ENCODE measurements around the gene PRDM10.
"Not testable (repeated sequence)": the region's sequence is repeated elsewhere in the genome, so short reads cannot be mapped to it uniquely, and the experiment has no call there.

PRDM10 gene

GRCh38 chr11:129965248-129965647 lies 37.4 kb downstream of the PRDM10 start:
- Histone ChIP-seq H3K27ac (ENCODE audit: low read depth, low read length) (no peak overlapping the region), H3K9me3 (ENCODE audit: control insufficient read depth, insufficient read depth, low read depth, low read length) (no peaks in the 10 kb centered on the region), H3K27me3 (ENCODE audit: control insufficient read depth, insufficient read depth, low read length) (no peaks in the 10 kb centered on the region), H3K4me1 (ENCODE audit: control insufficient read depth, insufficient read depth, low read length) (no peaks in the 10 kb centered on the region), H3K36me3 (ENCODE audit: control insufficient read depth, insufficient read depth, low read length) (peaks cover under 1% of the 10 kb centered on the region; the same call in 1 of the 2 replicates), H3K4me3 (ENCODE audit: low read depth, low read length) (no peak overlapping the region), H3K9ac (ENCODE audit: low read length) (no peak overlapping the region)

- H3K9me3 ChIP-seq (ENCODE audit: control insufficient read depth, insufficient read depth, low read depth, low read length), result no peaks in the 10 kb centered on the region
- H3K27me3 ChIP-seq (ENCODE audit: control insufficient read depth, insufficient read depth, low read length), result no peaks in the 10 kb centered on the region
- H3K4me1 ChIP-seq (ENCODE audit: control insufficient read depth, insufficient read depth, low read length), result no peaks in the 10 kb centered on the region
- peaks cover 15% of the 10 kb centered on the region for H3K36me3 ChIP-seq (ENCODE audit: control insufficient read depth, insufficient read depth, low read length)
- no peak overlapping the region for H3K4me3 ChIP-seq (ENCODE audit: low read depth, low read length)
- no peak overlapping the region for H3K9ac ChIP-seq (ENCODE audit: low read length)
- no peak overlapping the region for H3K27ac ChIP-seq (ENCODE audit: low read depth, low read length)
These were observed 42.1 kb downstream of the PRDM10 start for GRCh38 chr11:129960216-129961214.

- Histone ChIP-seq H3K27me3 (ENCODE audit: control insufficient read depth, insufficient read depth, low read length) (no peaks in the 10 kb centered on the region), H3K36me3 (ENCODE audit: control insufficient read depth, insufficient read depth, low read length) (peaks cover 18% of the 10 kb centered on the region), H3K27ac (ENCODE audit: low read depth, low read length) (no peak overlapping the region), H3K4me1 (ENCODE audit: control insufficient read depth, insufficient read depth, low read length) (no peaks in the 10 kb centered on the region), H3K9ac (ENCODE audit: low read length) (no peak overlapping the region), H3K4me3 (ENCODE audit: low read depth, low read length) (no peak overlapping the region), H3K9me3 (ENCODE audit: control insufficient read depth, insufficient read depth, low read depth, low read length) (no peaks in the 10 kb centered on the region)
These were observed 42.9 kb downstream of the PRDM10 start for GRCh38 chr11:129959687-129960086.

GRCh38 chr11:129955282-129955681 lies 47.4 kb downstream of the PRDM10 start:
- Histone ChIP-seq H3K27ac (ENCODE audit: low read depth, low read length) (no peak overlapping the region), H3K4me3 (ENCODE audit: low read depth, low read length) (no peak overlapping the region), H3K9ac (ENCODE audit: low read length) (no peak overlapping the region), H3K27me3 (ENCODE audit: control insufficient read depth, insufficient read depth, low read length) (no peaks in the 10 kb centered on the region), H3K4me1 (ENCODE audit: control insufficient read depth, insufficient read depth, low read length) (no peaks in the 10 kb centered on the region; the same call in 1 of the 2 replicates), H3K9me3 (ENCODE audit: control insufficient read depth, insufficient read depth, low read depth, low read length) (no peaks in the 10 kb centered on the region), H3K36me3 (ENCODE audit: control insufficient read depth, insufficient read depth, low read length) (peaks cover 18% of the 10 kb centered on the region)

- not testable (repeated sequence) for H3K4me3 ChIP-seq (ENCODE audit: low read depth, low read length); H3K27me3 ChIP-seq (ENCODE audit: control insufficient read depth, insufficient read depth, low read length); H3K9ac ChIP-seq (ENCODE audit: low read length); H3K4me1 ChIP-seq (ENCODE audit: control insufficient read depth, insufficient read depth, low read length); H3K27ac ChIP-seq (ENCODE audit: low read depth, low read length); H3K9me3 ChIP-seq (ENCODE audit: control insufficient read depth, insufficient read depth, low read depth, low read length)
- peaks cover 15% of the 10 kb centered on the region for H3K36me3 ChIP-seq (ENCODE audit: control insufficient read depth, insufficient read depth, low read length)
These were observed 47.9 kb downstream of the PRDM10 start for GRCh38 chr11:129954703-129955102.

- Histone ChIP-seq H3K9me3 (ENCODE audit: control insufficient read depth, insufficient read depth, low read depth, low read length) (no peaks in the 10 kb centered on the region), H3K4me1 (ENCODE audit: control insufficient read depth, insufficient read depth, low read length) (no peaks in the 10 kb centered on the region; the same call in 1 of the 2 replicates), H3K9ac (ENCODE audit: low read length) (no peak overlapping the region), H3K36me3 (ENCODE audit: control insufficient read depth, insufficient read depth, low read length) (peaks cover 10% of the 10 kb centered on the region), H3K4me3 (ENCODE audit: low read depth, low read length) (no peak overlapping the region), H3K27me3 (ENCODE audit: control insufficient read depth, insufficient read depth, low read length) (no peaks in the 10 kb centered on the region), H3K27ac (ENCODE audit: low read depth, low read length) (no peak overlapping the region)
These were observed 50.8 kb downstream of the PRDM10 start for GRCh38 chr11:129951866-129952262.

- Histone ChIP-seq H3K9me3 (ENCODE audit: control insufficient read depth, insufficient read depth, low read depth, low read length) (no peaks in the 10 kb centered on the region), H3K4me1 (ENCODE audit: control insufficient read depth, insufficient read depth, low read length) (peaks cover 5% of the 10 kb centered on the region; the same call in 1 of the 2 replicates), H3K36me3 (ENCODE audit: control insufficient read depth, insufficient read depth, low read length) (peaks cover 15% of the 10 kb centered on the region), H3K27me3 (ENCODE audit: control insufficient read depth, insufficient read depth, low read length) (no peaks in the 10 kb centered on the region), H3K9ac (ENCODE audit: low read length) (no peak overlapping the region), H3K27ac (ENCODE audit: low read depth, low read length) (no peak overlapping the region), H3K4me3 (ENCODE audit: low read depth, low read length) (no peak overlapping the region)
These were observed 51.3 kb downstream of the PRDM10 start for GRCh38 chr11:129951201-129951865.

- no peak overlapping the region for H3K9ac ChIP-seq (ENCODE audit: low read length)
- H3K4me3 ChIP-seq (ENCODE audit: low read depth, low read length), result no peak overlapping the region
- H3K27ac ChIP-seq (ENCODE audit: low read depth, low read length), result no peak overlapping the region
These were observed 52.2 kb downstream of the PRDM10 start for GRCh38 chr11:129950101-129951091.

GRCh38 chr11:129948926-129949466 lies 53.6 kb downstream of the PRDM10 start:
- no peak overlapping the region for H3K27ac ChIP-seq (ENCODE audit: low read depth, low read length)
- H3K27me3 ChIP-seq (ENCODE audit: control insufficient read depth, insufficient read depth, low read length), result no peaks in the 10 kb centered on the region
- peaks cover 15% of the 10 kb centered on the region for H3K36me3 ChIP-seq (ENCODE audit: control insufficient read depth, insufficient read depth, low read length)
- peaks cover 8% of the 10 kb centered on the region; the same call in 1 of the 2 replicates for H3K4me1 ChIP-seq (ENCODE audit: control insufficient read depth, insufficient read depth, low read length)
- H3K4me3 ChIP-seq (ENCODE audit: low read depth, low read length), result no peak overlapping the region
- H3K9me3 ChIP-seq (ENCODE audit: control insufficient read depth, insufficient read depth, low read depth, low read length), result no peaks in the 10 kb centered on the region
- H3K9ac ChIP-seq (ENCODE audit: low read length), result no peak overlapping the region

More at GRCh38 chr11:129950101-129951091, 52.2 kb downstream of the PRDM10 start:
- H3K36me3 ChIP-seq (ENCODE audit: control insufficient read depth, insufficient read depth, low read length), result peaks cover 16% of the 10 kb centered on the region
- no peaks in the 10 kb centered on the region for H3K9me3 ChIP-seq (ENCODE audit: control insufficient read depth, insufficient read depth, low read depth, low read length)
- H3K4me1 ChIP-seq (ENCODE audit: control insufficient read depth, insufficient read depth, low read length), result peaks cover 8% of the 10 kb centered on the region; the same call in 1 of the 2 replicates
- H3K27me3 ChIP-seq (ENCODE audit: control insufficient read depth, insufficient read depth, low read length), result no peaks in the 10 kb centered on the region

GRCh38 chr11:129947474-129947873 lies 55.2 kb downstream of the PRDM10 start:
- H3K27ac ChIP-seq (ENCODE audit: low read depth, low read length), result no peak overlapping the region
- no peak overlapping the region for H3K9ac ChIP-seq (ENCODE audit: low read length)
- H3K4me1 ChIP-seq (ENCODE audit: control insufficient read depth, insufficient read depth, low read length), result peaks cover 8% of the 10 kb centered on the region; the same call in 1 of the 2 replicates

More at GRCh38 chr11:129947474-129947873, 55.2 kb downstream of the PRDM10 start:
- H3K4me3 ChIP-seq (ENCODE audit: low read depth, low read length), result no peak overlapping the region
- no peaks in the 10 kb centered on the region for H3K27me3 ChIP-seq (ENCODE audit: control insufficient read depth, insufficient read depth, low read length)
- no peaks in the 10 kb centered on the region for H3K9me3 ChIP-seq (ENCODE audit: control insufficient read depth, insufficient read depth, low read depth, low read length)
- peaks cover 15% of the 10 kb centered on the region for H3K36me3 ChIP-seq (ENCODE audit: control insufficient read depth, insufficient read depth, low read length)

Data from HUES6 (cell line).